ENCODE measurements around the gene SYT4. TPM values are rescaled to one million over a fixed set of nuclear protein-coding genes. Genes with fewer than 3 reads are reported as not detected.

Gene SYT4
- total and polyA plus RNA-seq, 10 donors, result not detected

DNA sequence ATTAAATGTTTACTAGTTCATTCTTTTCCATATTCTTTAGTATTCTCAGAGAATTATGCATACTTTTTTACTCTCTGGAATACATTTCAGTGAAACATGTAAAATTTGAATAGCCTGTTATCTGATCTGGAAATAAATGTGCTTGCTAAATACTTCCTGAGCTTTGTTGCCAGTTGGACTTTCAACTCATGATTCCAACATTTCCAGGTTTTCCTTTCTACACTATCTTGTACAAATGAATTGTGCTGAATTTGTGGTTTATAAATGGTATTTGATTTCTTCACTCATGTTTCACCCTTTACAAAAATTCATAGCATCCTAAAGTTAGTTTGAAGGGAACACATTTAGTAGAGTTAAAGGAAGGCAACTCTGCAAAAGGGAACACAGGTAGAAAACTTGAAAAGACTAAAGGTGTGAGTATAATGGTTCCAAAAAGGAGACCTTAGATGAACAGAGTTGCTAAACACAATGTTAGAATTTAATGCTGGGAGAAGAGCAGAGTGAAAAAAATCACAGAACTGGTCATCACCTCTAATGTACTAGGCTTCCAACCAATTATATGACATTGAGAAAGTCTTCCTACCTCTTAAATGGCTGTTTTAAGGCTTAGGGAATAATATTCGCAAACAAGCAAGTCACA, 28.6 kb downstream of the SYT4 start:
- H3K4me1 ChIP-seq, result no peaks in the 10 kb centered on the region
- no peak for DNase-seq
- H3K36me3 ChIP-seq, result no peaks in the 10 kb centered on the region
- H3K27ac ChIP-seq, result no peak overlapping the region
- H3K4me3 ChIP-seq, result no peak overlapping the region
- WGBS, 5 donors, result 85 to 95% (median 92%) methylated on average over 1 of the region's 1 CpG
- intact Hi-C loops (cut with DNase I; ENCODE audit: low total_unique reads), result no loop called here
- TF ChIP-seq POLR2A (IDR thresholded peaks at IDR 0.05) (no peak), CTCF (IDR thresholded peaks at IDR 0.05 in 8 of 11, conservative IDR thresholded peaks at IDR 0.05 in 3 of 11) (no peak), POLR2AphosphoS5 (IDR thresholded peaks at IDR 0.05) (no peak)
- no peaks in the 10 kb centered on the region for H3K27me3 ChIP-seq (replicated peaks in 1 of 7)
- no peaks in the 10 kb centered on the region for H3K9me3 ChIP-seq

GRCh38 chr18:43247944-43248343, 29.3 kb downstream of the SYT4 start:
- intact Hi-C loops (cut with DNase I; ENCODE audit: low total_unique reads), result no loop called here
- Histone ChIP-seq H3K36me3 (no peaks in the 10 kb centered on the region), H3K9me3 (no peaks in the 10 kb centered on the region), H3K27me3 (replicated peaks in 1 of 7) (no peaks in the 10 kb centered on the region), H3K4me1 (no peaks in the 10 kb centered on the region), H3K4me3 (no peak overlapping the region), H3K27ac (no peak overlapping the region)
- DNase-seq, result no peak
- WGBS, 5 donors, result 86 to 100% (median 100%) methylated on average over 1 of the region's 1 CpG
- no peak for TF ChIP-seq POLR2A (IDR thresholded peaks at IDR 0.05)
- no peak for TF ChIP-seq POLR2AphosphoS5 (IDR thresholded peaks at IDR 0.05)
- no peak for TF ChIP-seq CTCF (IDR thresholded peaks at IDR 0.05 in 8 of 11, conservative IDR thresholded peaks at IDR 0.05 in 3 of 11)

GRCh38 chr18:43238429-43238828, 38.9 kb downstream of the SYT4 start:
- no peak overlapping the region for H3K27ac ChIP-seq
- H3K4me1 ChIP-seq, result no peaks in the 10 kb centered on the region
- DNase-seq, result no peak
- no peaks in the 10 kb centered on the region for H3K9me3 ChIP-seq
- intact Hi-C loops (cut with DNase I; ENCODE audit: low total_unique reads), result no loop called here
- TF ChIP-seq CTCF (IDR thresholded peaks at IDR 0.05 in 8 of 11, conservative IDR thresholded peaks at IDR 0.05 in 3 of 11), result no peak
- no peak for TF ChIP-seq POLR2AphosphoS5 (IDR thresholded peaks at IDR 0.05)
- no peak for TF ChIP-seq POLR2A (IDR thresholded peaks at IDR 0.05)
- H3K27me3 ChIP-seq (replicated peaks in 1 of 7), result no peaks in the 10 kb centered on the region
- H3K4me3 ChIP-seq, result no peak overlapping the region
- no peaks in the 10 kb centered on the region for H3K36me3 ChIP-seq
- 40 to 84% (median 69%) methylated on average over 2 of the region's 2 CpGs for WGBS, 5 donors

GRCh38 chr18:43236921-43237320, 40.4 kb downstream of the SYT4 start:
- 58 to 72% (median 66%) methylated on average over 2 of the region's 2 CpGs for WGBS, 5 donors
- no peak for TF ChIP-seq POLR2A (IDR thresholded peaks at IDR 0.05)
- no peak for TF ChIP-seq CTCF (IDR thresholded peaks at IDR 0.05 in 8 of 11, conservative IDR thresholded peaks at IDR 0.05 in 3 of 11)
- TF ChIP-seq POLR2AphosphoS5 (IDR thresholded peaks at IDR 0.05), result no peak
- intact Hi-C loops (cut with DNase I; ENCODE audit: low total_unique reads), result no loop called here
- Histone ChIP-seq H3K9me3 (no peaks in the 10 kb centered on the region), H3K4me3 (no peak overlapping the region), H3K27ac (no peak overlapping the region), H3K36me3 (no peaks in the 10 kb centered on the region), H3K4me1 (no peaks in the 10 kb centered on the region), H3K27me3 (replicated peaks in 1 of 7) (no peaks in the 10 kb centered on the region)
- DNase-seq, result no peak

Measured in spleen (tissue), 11 donors.